GM23248 (cell line): ENCODE measurements around the gene MORC1. TPM values are rescaled to one million over a fixed set of nuclear protein-coding genes. Genes with fewer than 3 reads are reported as not detected.

ENCODE experiments used
- DNase-seq: peaks from one replicate; pipeline ENCODE4 v3.0.0-alpha.2; 2015
- H2AFZ ChIP-seq: fragments of 200-600 bp; sonication (generic); 2 replicates; pipeline ENCODE4 v1.6.1; 2016; ENCODE audit warnings: antibody characterized with exemption
- H3F3A ChIP-seq: fragments of 200-600 bp; sonication (generic); 2 replicates; pipeline ENCODE4 v1.6.1; 2016; ENCODE audit warnings: mild to moderate bottlenecking, antibody characterized with exemption, mixed run types; ENCODE audit not compliant: insufficient read depth
- H3K27ac ChIP-seq: fragments of 200-600 bp; sonication (generic); 2 replicates; pipeline ENCODE4 v1.5.1; 2016; ENCODE audit warnings: mild to moderate bottlenecking
- H3K27me3 ChIP-seq: fragments of 200-600 bp; sonication (generic); replicated peaks from 2 replicates; pipeline ENCODE4 v1.6.1; 2016; ENCODE audit warnings: mild to moderate bottlenecking; ENCODE audit not compliant: insufficient read depth
- H3K36me3 ChIP-seq: fragments of 200-600 bp; sonication (generic); 2 replicates; pipeline ENCODE4 v1.6.1; 2016; ENCODE audit warnings: low read depth, mild to moderate bottlenecking
- H3K4me1 ChIP-seq: fragments of 200-600 bp; sonication (generic); 2 replicates; pipeline ENCODE4 v1.6.1; 2016; ENCODE audit warnings: mild to moderate bottlenecking; ENCODE audit not compliant: insufficient read depth
- H3K4me2 ChIP-seq: fragments of 200-600 bp; sonication (generic); one replicate; pipeline ENCODE4 v1.6.1; 2016; ENCODE audit warnings: mild to moderate bottlenecking; ENCODE audit not compliant: unreplicated experiment
- H3K4me3 ChIP-seq: fragments of 200-600 bp; sonication (generic); 2 replicates; pipeline ENCODE4 v1.5.1; 2016; ENCODE audit warnings: mild to moderate bottlenecking
- H3K79me2 ChIP-seq: fragments of 200-600 bp; sonication (generic); 2 replicates; pipeline ENCODE4 v1.6.1; 2016; ENCODE audit warnings: mild to moderate bottlenecking; ENCODE audit not compliant: insufficient read depth
- H3K9ac ChIP-seq: fragments of 200-600 bp; sonication (generic); 2 replicates; pipeline ENCODE4 v1.6.1; 2016; ENCODE audit warnings: mild to moderate bottlenecking
- H3K9me2 ChIP-seq: fragments of 200-600 bp; sonication (generic); 2 replicates; pipeline ENCODE4 v1.6.1; 2016; ENCODE audit warnings: mixed run types, mild to moderate bottlenecking, moderate library complexity; ENCODE audit not compliant: insufficient read depth
- H3K9me3 ChIP-seq: fragments of 200-600 bp; sonication (generic); one replicate; pipeline ENCODE4 v1.6.1; 2017; ENCODE audit warnings: low read depth
- H4K20me1 ChIP-seq: fragments of 200-600 bp; sonication (generic); 2 replicates; pipeline ENCODE4 v1.6.0; 2016; ENCODE audit not compliant: insufficient read depth
- EZH2 ChIP-seq: fragments of 200-600 bp; sonication (generic); IDR thresholded peaks from 2 replicates; pipeline ENCODE4 v1.6.1; 2018; ENCODE audit warnings: antibody characterized with exemption, mild to moderate bottlenecking; ENCODE audit not compliant: insufficient read depth, poor library complexity, severe bottlenecking
- EZH2phosphoT487 ChIP-seq: fragments of 200-600 bp; sonication (generic); IDR thresholded peaks from 2 replicates; pipeline ENCODE4 v1.6.1; 2018; ENCODE audit warnings: antibody characterized with exemption, moderate library complexity, mild to moderate bottlenecking, low read depth; ENCODE audit not compliant: insufficient read depth
- WGBS, 2 experiments: methylation state at CpG; one replicate each; pipeline ENCODE4 v1.1.6; 2015 to 2017; ENCODE audit warnings: low lambda C conversion rate in 2 of 2, low coverage in 1 of 2; ENCODE audit errors: missing lambda C conversion rate in 2 of 2; 5-methylcytosine and 5-hydroxymethylcytosine counted together
- in situ Hi-C: fragments of 300-500 bp; cut with MboI; formaldehyde crosslinking; loops from 2 replicates; pipeline ENCODE4 v1.15.0; 2020
- polyA plus RNA-seq: library from polyadenylated mRNA; unstranded; fragments of >200 nt; fragmentation: Nextera tagmentation; extraction: Ambion mirVana; gene quantifications from 2 replicates; pipeline ENCODE4 v1.2.1, GENCODE V29; 2016
- total RNA-seq: library from RNA; depleted of rRNA; stranded (reverse); fragments of >200 nt; shearing (Covaris generic); gene quantifications from 2 replicates; pipeline ENCODE4 v1.2.3, GENCODE V29; 2014

MORC1 gene
- total and polyA plus RNA-seq, 2 experiments from 2014 or later = not detected

DNA sequence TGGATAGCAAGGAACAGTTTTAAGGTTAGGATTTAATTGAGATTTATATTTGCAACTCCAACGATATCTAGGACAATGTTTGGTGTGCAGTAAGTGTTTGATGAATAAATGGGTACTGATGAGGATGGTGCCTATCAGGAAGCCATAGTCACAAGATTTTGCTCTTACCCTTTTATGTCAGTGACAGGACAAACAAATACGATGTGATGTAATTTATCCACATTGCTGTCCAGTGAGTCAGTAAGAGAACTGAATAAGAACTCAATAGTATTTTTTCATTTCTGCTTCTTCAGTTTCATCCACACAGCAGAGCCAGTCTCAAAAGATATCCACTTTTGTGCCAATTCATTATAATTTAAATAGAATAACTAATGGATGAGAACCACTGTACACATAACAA, 37.0 kb upstream of the MORC1 start:
- no peak for DNase-seq
- Histone ChIP-seq H3K36me3 (no peaks in the 10 kb centered on the region), H3F3A (no peaks in the 10 kb centered on the region), H3K9me3 (no peaks in the 10 kb centered on the region), H2AFZ (no peak overlapping the region), H3K79me2 (no peaks in the 10 kb centered on the region), H4K20me1 (no peaks in the 10 kb centered on the region), H3K27ac (no peak overlapping the region), H3K4me3 (no peak overlapping the region), H3K9ac (no peak overlapping the region), H3K27me3 (no peaks in the 10 kb centered on the region), H3K4me2 (no peak overlapping the region), H3K9me2 (no peaks in the 10 kb centered on the region), H3K4me1 (no peaks in the 10 kb centered on the region)
- in situ Hi-C loops = no loop called here
- TF ChIP-seq EZH2 = no peak
- no peak for TF ChIP-seq EZH2phosphoT487
- WGBS, 2 experiments = 11 to 17% methylated on average over 2 of the region's 2 CpGs

DNA sequence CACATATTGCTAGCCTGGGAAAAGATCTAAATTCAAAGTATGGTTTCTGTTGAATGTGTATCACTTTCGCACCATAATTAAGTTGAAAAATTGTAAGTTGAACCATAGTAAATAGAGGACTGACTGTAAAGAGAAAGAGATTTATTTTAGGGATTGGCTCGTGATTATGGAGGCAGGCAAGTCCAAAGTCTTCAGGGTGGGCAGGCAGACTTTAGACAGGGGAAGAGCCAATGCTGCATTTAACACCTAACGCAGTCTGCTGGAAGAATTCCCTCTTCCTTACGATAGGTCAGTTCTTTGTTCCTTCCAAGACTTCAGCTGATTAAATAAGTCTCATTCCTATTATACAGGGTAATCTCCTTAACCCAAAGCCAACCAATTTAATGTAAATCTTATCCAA, 34.4 kb upstream of the MORC1 start:
- H3K9me3 ChIP-seq = no peaks in the 10 kb centered on the region
- H2AFZ ChIP-seq = no peak overlapping the region
- H3K27ac ChIP-seq = no peak overlapping the region
- 39 to 51% methylated on average over 4 of the region's 4 CpGs for WGBS, 2 experiments
- no peak overlapping the region for H3K4me2 ChIP-seq
- no peaks in the 10 kb centered on the region for H3K9me2 ChIP-seq
- DNase-seq = no peak
- TF ChIP-seq EZH2 (no peak), EZH2phosphoT487 (no peak)
- H3K9ac ChIP-seq = no peak overlapping the region
- H3K4me1 ChIP-seq = no peaks in the 10 kb centered on the region
- no peaks in the 10 kb centered on the region for H4K20me1 ChIP-seq
- no peaks in the 10 kb centered on the region for H3K36me3 ChIP-seq
- H3K4me3 ChIP-seq = no peak overlapping the region
- H3K79me2 ChIP-seq = no peaks in the 10 kb centered on the region
- no peaks in the 10 kb centered on the region for H3F3A ChIP-seq
- in situ Hi-C loops = no loop called here
- H3K27me3 ChIP-seq = no peaks in the 10 kb centered on the region

DNA sequence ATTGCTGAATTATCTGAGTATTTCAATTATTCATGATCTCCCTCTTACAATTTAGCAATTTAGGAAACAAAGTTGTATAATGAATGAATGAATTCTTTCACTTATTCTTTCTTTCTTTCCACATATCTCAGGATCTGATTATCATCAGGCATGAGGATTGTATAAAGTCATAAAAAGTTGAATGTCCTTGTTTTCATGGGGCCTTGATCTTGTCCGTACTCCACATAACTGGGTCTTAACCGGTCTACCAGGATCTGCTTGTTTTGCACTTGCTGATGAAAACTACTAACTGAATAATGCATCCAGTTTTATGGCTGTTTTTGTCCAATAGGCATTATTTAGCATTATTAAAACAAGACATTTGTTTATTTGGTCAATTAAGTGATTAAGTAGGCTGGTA, 31.1 kb upstream of the MORC1 start:
- no peaks in the 10 kb centered on the region for H4K20me1 ChIP-seq
- 34 to 38% methylated on average over 2 of the region's 2 CpGs for WGBS, 2 experiments
- in situ Hi-C loops = no loop called here
- DNase-seq = no peak
- H2AFZ ChIP-seq = no peak overlapping the region
- H3K4me1 ChIP-seq = no peaks in the 10 kb centered on the region
- no peaks in the 10 kb centered on the region for H3K9me2 ChIP-seq
- H3K27ac ChIP-seq = no peak overlapping the region
- H3K27me3 ChIP-seq = no peaks in the 10 kb centered on the region
- TF ChIP-seq EZH2 (no peak), EZH2phosphoT487 (no peak)
- no peaks in the 10 kb centered on the region for H3K79me2 ChIP-seq
- no peaks in the 10 kb centered on the region for H3F3A ChIP-seq
- no peak overlapping the region for H3K4me3 ChIP-seq
- H3K9ac ChIP-seq = no peak overlapping the region
- H3K36me3 ChIP-seq = no peaks in the 10 kb centered on the region
- H3K9me3 ChIP-seq = no peaks in the 10 kb centered on the region
- no peak overlapping the region for H3K4me2 ChIP-seq

DNA sequence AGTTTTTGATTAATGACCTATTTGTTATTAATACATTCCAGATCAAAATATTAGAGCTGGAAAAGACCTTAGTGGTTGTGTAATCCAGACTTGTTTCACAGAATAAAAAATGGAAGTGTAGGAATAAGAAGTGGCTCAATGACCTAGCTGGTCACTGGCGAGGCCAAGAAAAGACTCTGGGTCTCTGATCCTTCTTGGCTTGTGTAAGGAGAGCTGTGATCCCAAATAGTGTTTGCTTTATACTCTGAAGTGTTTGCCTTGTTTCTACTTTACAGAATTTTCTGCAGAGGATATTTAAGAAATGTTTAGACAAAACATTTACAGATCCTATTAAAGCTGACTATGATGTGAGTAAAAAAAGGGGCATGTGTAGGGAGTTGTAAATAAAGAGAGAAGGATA, 25.7 kb upstream of the MORC1 start:
- DNase-seq = no peak
- Histone ChIP-seq H3K9me3 (no peaks in the 10 kb centered on the region), H3F3A (no peaks in the 10 kb centered on the region), H4K20me1 (no peaks in the 10 kb centered on the region), H3K9ac (no peak overlapping the region), H3K4me1 (no peaks in the 10 kb centered on the region), H3K4me2 (no peak overlapping the region), H3K27me3 (no peaks in the 10 kb centered on the region), H3K27ac (no peak overlapping the region), H3K9me2 (no peaks in the 10 kb centered on the region), H2AFZ (no peak overlapping the region), H3K4me3 (no peak overlapping the region), H3K36me3 (no peaks in the 10 kb centered on the region), H3K79me2 (no peaks in the 10 kb centered on the region)
- in situ Hi-C loops = no loop called here
- 0 to 8% methylated on average over 1 of the region's 1 CpG for WGBS, 2 experiments
- TF ChIP-seq EZH2phosphoT487 (no peak), EZH2 (no peak)

DNA sequence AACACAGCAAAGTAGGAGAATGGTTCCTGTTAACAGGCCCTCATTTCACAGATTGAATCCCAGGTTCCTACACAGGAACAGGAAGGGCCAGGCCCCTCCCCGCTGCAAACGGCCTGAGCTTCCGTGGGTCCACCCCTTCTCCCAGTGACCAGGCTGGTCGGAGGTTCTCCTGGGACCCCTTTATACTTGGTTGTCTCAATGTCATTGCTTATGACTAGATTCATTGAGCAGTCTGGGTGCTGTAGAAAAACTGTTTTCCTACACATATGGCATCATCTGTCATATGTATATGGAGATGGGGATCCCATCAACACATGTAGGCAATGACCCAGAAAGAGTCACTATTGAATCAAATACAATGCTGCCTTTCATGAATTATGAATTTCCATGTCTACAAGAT, 22.4 kb upstream of the MORC1 start:
- H3K4me1 ChIP-seq = no peaks in the 10 kb centered on the region
- H3K36me3 ChIP-seq = no peaks in the 10 kb centered on the region
- TF ChIP-seq EZH2phosphoT487 = no peak
- DNase-seq = no peak
- H4K20me1 ChIP-seq = no peaks in the 10 kb centered on the region
- no peaks in the 10 kb centered on the region for H3K27me3 ChIP-seq
- H3K27ac ChIP-seq = no peak overlapping the region
- no peaks in the 10 kb centered on the region for H3K79me2 ChIP-seq
- no peak overlapping the region for H2AFZ ChIP-seq
- H3F3A ChIP-seq = no peaks in the 10 kb centered on the region
- WGBS, 2 experiments = 28 to 31% methylated on average over 4 of the region's 4 CpGs
- in situ Hi-C loops = no loop called here
- H3K4me3 ChIP-seq = no peak overlapping the region
- H3K4me2 ChIP-seq = no peak overlapping the region
- no peak overlapping the region for H3K9ac ChIP-seq
- no peaks in the 10 kb centered on the region for H3K9me3 ChIP-seq
- no peaks in the 10 kb centered on the region for H3K9me2 ChIP-seq
